DND-41 (cell line): Measurements from ENCODE around the gene CLSTN3.
A peak's percentile ranks its signal among the peaks of the same experiment; 100 is the strongest.

ENCODE experiments used
- ATAC-seq: fragments of 200-7000 bp; cut with Tn5 transposase; 3 replicates; pipeline ENCODE4 v1.9.1; 2021; ENCODE audit warnings: low read depth; ENCODE audit not compliant: insufficient read depth
- DNase-seq: peaks from one replicate; pipeline ENCODE4 v3.0.0-alpha.2; 2020
- H2AFZ ChIP-seq: 2 replicates; pipeline ENCODE4 v1.6.0; 2012; ENCODE audit warnings: low read depth, low read length
- H3K27ac ChIP-seq: 2 replicates; pipeline ENCODE4 v1.5.1; 2012; ENCODE audit warnings: low read length, inconsistent platforms
- H3K27me3 ChIP-seq: fragments of 200-600 bp; sonication (generic); 2 replicates; pipeline ENCODE4 v1.6.0; 2012; ENCODE audit warnings: low read length, mild to moderate bottlenecking, inconsistent platforms; ENCODE audit not compliant: insufficient read depth, poor library complexity
- H3K36me3 ChIP-seq: 2 replicates; pipeline ENCODE4 v1.5.1; 2012; ENCODE audit warnings: low read length, inconsistent platforms; ENCODE audit not compliant: insufficient read depth
- H3K4me1 ChIP-seq: 2 replicates; pipeline ENCODE4 v1.5.1; 2012; ENCODE audit warnings: mild to moderate bottlenecking, low read length; ENCODE audit not compliant: insufficient read depth
- H3K4me2 ChIP-seq: 2 replicates; pipeline ENCODE4 v1.6.0; 2012; ENCODE audit warnings: mild to moderate bottlenecking, moderate library complexity, low read length, inconsistent platforms; ENCODE audit not compliant: insufficient read depth
- H3K4me3 ChIP-seq, 2 experiments: fragments of 200-600 bp in 1 of 2; shearing (Covaris generic) in 1 of 2; 2 replicates each; pipeline ENCODE4 v1.5.1; 2012 to 2016; ENCODE audit warnings: inconsistent platforms in 2 of 2, low read length in 2 of 2, mild to moderate bottlenecking in 2 of 2, low read depth in 1 of 2, moderate library complexity in 1 of 2
- H3K79me2 ChIP-seq: 2 replicates; pipeline ENCODE4 v1.6.0; 2012; ENCODE audit warnings: low read length, inconsistent platforms; ENCODE audit not compliant: insufficient read depth
- H3K9ac ChIP-seq: 2 replicates; pipeline ENCODE4 v1.6.0; 2012; ENCODE audit warnings: low read depth, mild to moderate bottlenecking, inconsistent platforms, low read length, moderate library complexity
- H3K9me3 ChIP-seq: 2 replicates; pipeline ENCODE4 v1.5.1; 2012; ENCODE audit warnings: low read length, moderate library complexity, mild to moderate bottlenecking, inconsistent platforms; ENCODE audit not compliant: insufficient read depth, severe bottlenecking
- H4K20me1 ChIP-seq: 2 replicates; pipeline ENCODE4 v1.6.0; 2012; ENCODE audit warnings: low read length; ENCODE audit not compliant: insufficient read depth
- EZH2 ChIP-seq: IDR thresholded peaks from 3 replicates; pipeline ENCODE4 v1.6.1; 2012; ENCODE audit warnings: borderline replicate concordance, low read depth, mild to moderate bottlenecking, moderate library complexity, low read length, inconsistent platforms; ENCODE audit not compliant: severe bottlenecking
- TF ChIP-seq, protein P1 (sequence below): IDR thresholded peaks from 2 replicates; pipeline ENCODE4 v1.5.1; 2012; ENCODE audit warnings: borderline replicate concordance, low read length, moderate library complexity, mild to moderate bottlenecking; ENCODE audit not compliant: poor library complexity, severe bottlenecking; ENCODE audit errors: extremely low read depth

CLSTN3 gene

GRCh38 chr12:7113389-7113871 lies 16.7 kb upstream of the CLSTN3 start:
- H3K4me2 ChIP-seq = peak overlapping the region; percentile 24; the same call in 1 of the 2 replicates
- no peaks in the 10 kb centered on the region for H3K36me3 ChIP-seq
- peaks cover 3% of the 10 kb centered on the region; the same call in 1 of the 2 replicates for H4K20me1 ChIP-seq
- no peak overlapping the region for H3K9ac ChIP-seq
- no peaks in the 10 kb centered on the region for H3K27me3 ChIP-seq
- ATAC-seq (peak; percentile 25), DNase-seq (peak; percentile 54)
- peaks cover 15% of the 10 kb centered on the region for H3K4me1 ChIP-seq
- TF ChIP-seq, protein P1, sequence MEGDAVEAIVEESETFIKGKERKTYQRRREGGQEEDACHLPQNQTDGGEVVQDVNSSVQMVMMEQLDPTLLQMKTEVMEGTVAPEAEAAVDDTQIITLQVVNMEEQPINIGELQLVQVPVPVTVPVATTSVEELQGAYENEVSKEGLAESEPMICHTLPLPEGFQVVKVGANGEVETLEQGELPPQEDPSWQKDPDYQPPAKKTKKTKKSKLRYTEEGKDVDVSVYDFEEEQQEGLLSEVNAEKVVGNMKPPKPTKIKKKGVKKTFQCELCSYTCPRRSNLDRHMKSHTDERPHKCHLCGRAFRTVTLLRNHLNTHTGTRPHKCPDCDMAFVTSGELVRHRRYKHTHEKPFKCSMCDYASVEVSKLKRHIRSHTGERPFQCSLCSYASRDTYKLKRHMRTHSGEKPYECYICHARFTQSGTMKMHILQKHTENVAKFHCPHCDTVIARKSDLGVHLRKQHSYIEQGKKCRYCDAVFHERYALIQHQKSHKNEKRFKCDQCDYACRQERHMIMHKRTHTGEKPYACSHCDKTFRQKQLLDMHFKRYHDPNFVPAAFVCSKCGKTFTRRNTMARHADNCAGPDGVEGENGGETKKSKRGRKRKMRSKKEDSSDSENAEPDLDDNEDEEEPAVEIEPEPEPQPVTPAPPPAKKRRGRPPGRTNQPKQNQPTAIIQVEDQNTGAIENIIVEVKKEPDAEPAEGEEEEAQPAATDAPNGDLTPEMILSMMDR = peak; percentile 90
- TF ChIP-seq EZH2 = no peak
- H3K27ac ChIP-seq = no peak overlapping the region
- peaks cover 3% of the 10 kb centered on the region for H3K79me2 ChIP-seq
- no peak overlapping the region for H2AFZ ChIP-seq
- H3K4me3 ChIP-seq = no peak overlapping the region
- no peaks in the 10 kb centered on the region for H3K9me3 ChIP-seq

- Histone ChIP-seq H3K4me3 (no peak overlapping the region), H3K79me2 (no peaks in the 10 kb centered on the region), H2AFZ (no peak overlapping the region), H3K4me1 (peaks cover 12% of the 10 kb centered on the region), H3K36me3 (no peaks in the 10 kb centered on the region), H3K9me3 (no peaks in the 10 kb centered on the region), H4K20me1 (peaks cover 3% of the 10 kb centered on the region; the same call in 1 of the 2 replicates), H3K27me3 (no peaks in the 10 kb centered on the region), H3K4me2 (no peak overlapping the region), H3K27ac (no peak overlapping the region), H3K9ac (no peak overlapping the region)
- DNase-seq (no peak), ATAC-seq (no peak)
- TF ChIP-seq, protein P1 = peak; percentile 2
- TF ChIP-seq EZH2 = no peak
Measured at GRCh38 chr12:7114008-7114407, 16.2 kb upstream of the CLSTN3 start.

- Histone ChIP-seq H3K9me3 (no peaks in the 10 kb centered on the region), H3K4me3 (no peak overlapping the region), H3K79me2 (no peaks in the 10 kb centered on the region), H3K9ac (no peak overlapping the region), H3K27me3 (no peaks in the 10 kb centered on the region), H3K4me2 (no peak overlapping the region), H2AFZ (no peak overlapping the region), H4K20me1 (peaks cover 3% of the 10 kb centered on the region; the same call in 1 of the 2 replicates), H3K4me1 (peaks cover 6% of the 10 kb centered on the region; the same call in 1 of the 2 replicates), H3K27ac (no peak overlapping the region), H3K36me3 (no peaks in the 10 kb centered on the region)
- DNase-seq (no peak), ATAC-seq (no peak)
- TF ChIP-seq, protein P1 = no peak
- TF ChIP-seq EZH2 = no peak
Measured at GRCh38 chr12:7114851-7115250, 15.3 kb upstream of the CLSTN3 start.

DNA sequence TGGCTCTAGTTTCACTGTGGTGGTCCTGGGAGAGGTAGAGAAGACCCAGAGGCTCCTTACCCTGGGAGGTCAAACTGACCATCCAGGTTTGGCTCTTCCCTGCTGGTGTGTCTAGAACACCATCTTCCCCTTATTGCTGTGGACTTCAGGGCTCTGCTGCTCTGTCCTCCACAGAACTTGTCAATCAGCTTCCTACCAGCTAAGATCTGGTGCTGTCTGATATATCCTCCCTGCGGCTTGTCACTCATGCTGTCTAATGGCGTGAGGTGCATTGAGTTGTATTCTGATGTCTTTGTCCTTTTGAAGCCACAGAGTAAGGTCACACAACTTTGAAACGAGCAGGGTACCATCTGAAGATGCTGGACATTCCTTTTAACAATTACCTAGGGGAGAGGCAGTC lies 14.0 kb upstream of the CLSTN3 start:
- Histone ChIP-seq H3K27me3 (no peaks in the 10 kb centered on the region), H2AFZ (no peak overlapping the region), H3K4me1 (peaks cover 6% of the 10 kb centered on the region; the same call in 1 of the 2 replicates), H3K79me2 (no peaks in the 10 kb centered on the region), H3K27ac (no peak overlapping the region), H3K9ac (no peak overlapping the region), H3K4me2 (no peak overlapping the region), H4K20me1 (peaks cover 3% of the 10 kb centered on the region; the same call in 1 of the 2 replicates), H3K36me3 (no peaks in the 10 kb centered on the region), H3K9me3 (no peaks in the 10 kb centered on the region), H3K4me3 (no peak overlapping the region)
- no peak for TF ChIP-seq EZH2
- TF ChIP-seq, protein P1 = no peak
- no peak for ATAC-seq
- no peak for DNase-seq
